Measurements from ENCODE around the gene WLS. TPM values are rescaled to one million over a fixed set of nuclear protein-coding genes. Genes with fewer than 3 reads are reported as not detected.

WLS gene
- total and polyA plus RNA-seq, 2 donors (not counting 1 experiment from before 2014, with no cell fraction given) = 0.49 TPM; not detected in 1

DNA sequence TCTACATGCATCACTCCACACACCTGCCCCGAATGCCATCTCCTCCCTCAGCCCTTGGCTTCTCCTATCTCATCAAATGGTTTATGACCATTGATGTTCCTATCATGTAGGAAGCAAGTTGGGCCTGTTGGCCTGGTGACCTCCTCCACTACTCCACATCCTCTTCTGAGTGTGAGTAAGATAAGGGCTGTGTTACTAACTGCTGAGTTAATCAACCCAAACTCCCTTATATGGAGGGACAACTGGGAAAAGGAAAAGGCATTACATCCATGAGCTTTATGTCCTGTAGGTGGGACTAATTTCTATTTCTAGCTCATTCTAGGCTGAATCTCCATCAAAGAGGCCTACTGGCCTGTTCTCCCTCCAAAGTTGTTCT, 57.6 kb downstream of the WLS start:
- Histone ChIP-seq H3K79me2 (ENCODE audit: control insufficient read depth, insufficient read depth, low read length) (no peaks in the 10 kb centered on the region), H3K9me3 (ENCODE audit: control extremely low read depth in 1 of 3, control insufficient read depth in 2 of 3, insufficient read depth in 1 of 3, low read length in 2 of 3) (no peaks in the 10 kb centered on the region), H3K4me2 (replicated peaks; ENCODE audit: low read depth, low read length, poor library complexity, severe bottlenecking) (no peak overlapping the region), H3K27me3 (replicated peaks in 1 of 4; ENCODE audit: control extremely low read depth in 1 of 4, control insufficient read depth in 3 of 4, insufficient read depth in 4 of 4, low read length in 3 of 4) (no peaks in the 10 kb centered on the region), H4K20me1 (ENCODE audit: control insufficient read depth, insufficient read depth, low read length, poor library complexity, severe bottlenecking) (no peaks in the 10 kb centered on the region), H3K9ac (ENCODE audit: low read length) (no peak overlapping the region), H3K4me3 (ENCODE audit: control extremely low read depth in 1 of 5, extremely low read depth in 1 of 5, insufficient read depth in 1 of 5, low read depth in 2 of 5, low read length in 4 of 5) (no peak overlapping the region), H3K27ac (ENCODE audit: low read length in 2 of 2) (no peak overlapping the region), H3K36me3 (replicated peaks in 1 of 2; ENCODE audit: control extremely low read depth in 1 of 2, control insufficient read depth in 1 of 2, extremely low read depth in 1 of 2, insufficient read depth in 2 of 2, low read length in 1 of 2) (no peaks in the 10 kb centered on the region), H2AFZ (ENCODE audit: insufficient read depth, low read depth, low read length, poor library complexity, severe bottlenecking) (no peak overlapping the region), H3K4me1 (ENCODE audit: control insufficient read depth in 2 of 2, insufficient read depth in 2 of 2, low read length in 2 of 2) (no peaks in the 10 kb centered on the region)
- H3K4me3 Mint-ChIP-seq = no peak overlapping the region
- H3K27ac Mint-ChIP-seq = no peak overlapping the region
- CTCF ChIA-PET = interaction anchor here (1.4 kb wide), 1 partner anchor 55 kb away, joined by 4 read pairs; no protein-coding TSS in a partner anchor
- POLR2A ChIA-PET = no interaction called here
- no CpG with 5 or more reads among the region's 1 CpG for WGBS (ENCODE audit: insufficient coverage)
- intact Hi-C loops (cut with micrococcal nuclease) = no loop called here
- H3K4me1 Mint-ChIP-seq = peaks cover 2% of the 10 kb centered on the region
- H3K27me3 Mint-ChIP-seq = peaks cover 4% of the 10 kb centered on the region
- ATAC-seq (ENCODE audit: low read depth) (no peak), DNase-seq (no peak)
- H3K9me3 Mint-ChIP-seq (ENCODE audit: insufficient read depth) = no peaks in the 10 kb centered on the region
- TF ChIP-seq, protein P1, sequence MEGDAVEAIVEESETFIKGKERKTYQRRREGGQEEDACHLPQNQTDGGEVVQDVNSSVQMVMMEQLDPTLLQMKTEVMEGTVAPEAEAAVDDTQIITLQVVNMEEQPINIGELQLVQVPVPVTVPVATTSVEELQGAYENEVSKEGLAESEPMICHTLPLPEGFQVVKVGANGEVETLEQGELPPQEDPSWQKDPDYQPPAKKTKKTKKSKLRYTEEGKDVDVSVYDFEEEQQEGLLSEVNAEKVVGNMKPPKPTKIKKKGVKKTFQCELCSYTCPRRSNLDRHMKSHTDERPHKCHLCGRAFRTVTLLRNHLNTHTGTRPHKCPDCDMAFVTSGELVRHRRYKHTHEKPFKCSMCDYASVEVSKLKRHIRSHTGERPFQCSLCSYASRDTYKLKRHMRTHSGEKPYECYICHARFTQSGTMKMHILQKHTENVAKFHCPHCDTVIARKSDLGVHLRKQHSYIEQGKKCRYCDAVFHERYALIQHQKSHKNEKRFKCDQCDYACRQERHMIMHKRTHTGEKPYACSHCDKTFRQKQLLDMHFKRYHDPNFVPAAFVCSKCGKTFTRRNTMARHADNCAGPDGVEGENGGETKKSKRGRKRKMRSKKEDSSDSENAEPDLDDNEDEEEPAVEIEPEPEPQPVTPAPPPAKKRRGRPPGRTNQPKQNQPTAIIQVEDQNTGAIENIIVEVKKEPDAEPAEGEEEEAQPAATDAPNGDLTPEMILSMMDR (IDR thresholded peaks at IDR 0.05) = no peak
- no peak for TF ChIP-seq EZH2 (IDR thresholded peaks at IDR 0.05; ENCODE audit: borderline replicate concordance, insufficient read depth, low read depth, low read length, poor library complexity, severe bottlenecking)

DNA sequence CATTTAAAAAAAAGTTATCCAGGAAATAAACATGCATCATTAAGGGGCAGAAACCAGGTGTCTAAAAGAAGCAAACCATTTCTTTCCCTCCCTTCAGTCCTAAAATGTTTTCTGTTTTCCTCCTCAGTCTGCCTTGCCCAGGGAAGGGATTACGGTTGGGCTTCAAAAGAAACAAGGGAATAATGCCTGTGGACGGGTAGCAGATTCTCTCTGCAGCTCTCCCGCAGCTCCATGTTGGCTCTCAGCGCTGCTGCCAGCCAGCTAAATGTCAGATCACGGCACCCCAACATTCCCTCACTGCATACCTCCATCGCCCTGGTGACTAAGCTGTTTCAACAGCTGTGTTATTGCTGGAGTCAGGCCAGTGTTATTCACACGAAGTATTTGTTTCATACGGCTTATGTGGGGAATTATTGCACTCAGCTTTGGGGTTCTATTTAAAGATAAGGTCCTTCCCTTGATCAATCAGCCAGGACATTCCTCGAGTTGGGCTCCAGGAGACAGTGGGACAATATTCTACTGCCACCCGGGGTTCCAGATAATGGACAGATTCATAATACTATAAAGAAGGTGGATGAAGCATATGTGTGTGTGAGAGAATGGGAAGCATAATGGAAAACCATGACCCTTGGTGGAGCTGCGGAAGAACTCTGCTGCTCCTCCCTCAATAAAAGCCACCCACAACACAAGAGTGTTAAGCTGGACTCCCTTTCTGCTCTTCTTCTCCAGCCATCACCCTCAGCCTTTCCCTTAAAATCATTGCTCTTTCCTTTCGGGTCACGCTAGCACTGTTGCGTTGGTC, 58.2 kb downstream of the WLS start:
- H3K9me3 ChIP-seq (ENCODE audit: control extremely low read depth in 1 of 3, control insufficient read depth in 2 of 3, insufficient read depth in 1 of 3, low read length in 2 of 3) = no peaks in the 10 kb centered on the region
- 90% methylated on average over 10 of the region's 14 CpGs for WGBS (ENCODE audit: insufficient coverage)
- TF ChIP-seq, protein P1 (IDR thresholded peaks at IDR 0.05) = no peak
- TF ChIP-seq EZH2 (IDR thresholded peaks at IDR 0.05; ENCODE audit: borderline replicate concordance, insufficient read depth, low read depth, low read length, poor library complexity, severe bottlenecking) = no peak
- no peak overlapping the region for H3K27ac Mint-ChIP-seq
- no peaks in the 10 kb centered on the region for H4K20me1 ChIP-seq (ENCODE audit: control insufficient read depth, insufficient read depth, low read length, poor library complexity, severe bottlenecking)
- POLR2A ChIA-PET = no interaction called here
- no peak overlapping the region for H2AFZ ChIP-seq (ENCODE audit: insufficient read depth, low read depth, low read length, poor library complexity, severe bottlenecking)
- H3K9me3 Mint-ChIP-seq (ENCODE audit: insufficient read depth) = no peaks in the 10 kb centered on the region
- DNase-seq (no peak), ATAC-seq (ENCODE audit: low read depth) (no peak)
- CTCF ChIA-PET = interaction anchor here (1.4 kb wide), 2 partner anchors 54 to 57 kb away, joined by 4 to 5 read pairs; no protein-coding TSS in a partner anchor
- H3K4me1 ChIP-seq (ENCODE audit: control insufficient read depth in 2 of 2, insufficient read depth in 2 of 2, low read length in 2 of 2) = no peaks in the 10 kb centered on the region
- H3K4me1 Mint-ChIP-seq = peaks cover 2% of the 10 kb centered on the region
- H3K4me3 ChIP-seq (ENCODE audit: control extremely low read depth in 1 of 5, extremely low read depth in 1 of 5, insufficient read depth in 1 of 5, low read depth in 2 of 5, low read length in 4 of 5) = no peak overlapping the region
- no peaks in the 10 kb centered on the region for H3K79me2 ChIP-seq (ENCODE audit: control insufficient read depth, insufficient read depth, low read length)
- H3K27me3 Mint-ChIP-seq = peaks cover 4% of the 10 kb centered on the region
- no peak overlapping the region for H3K9ac ChIP-seq (ENCODE audit: low read length)
- H3K27me3 ChIP-seq (replicated peaks in 1 of 4; ENCODE audit: control extremely low read depth in 1 of 4, control insufficient read depth in 3 of 4, insufficient read depth in 4 of 4, low read length in 3 of 4) = no peaks in the 10 kb centered on the region
- H3K36me3 ChIP-seq (replicated peaks in 1 of 2; ENCODE audit: control extremely low read depth in 1 of 2, control insufficient read depth in 1 of 2, extremely low read depth in 1 of 2, insufficient read depth in 2 of 2, low read length in 1 of 2) = no peaks in the 10 kb centered on the region
- H3K4me3 Mint-ChIP-seq = no peak overlapping the region
- H3K4me2 ChIP-seq (replicated peaks; ENCODE audit: low read depth, low read length, poor library complexity, severe bottlenecking) = no peak overlapping the region
- intact Hi-C loops (cut with micrococcal nuclease) = no loop called here
- no peak overlapping the region for H3K27ac ChIP-seq (ENCODE audit: low read length in 2 of 2)

Measured in B cell (primary cell).